ENCODE measurements around the gene CCL23.

The CCL23 gene

DNA sequence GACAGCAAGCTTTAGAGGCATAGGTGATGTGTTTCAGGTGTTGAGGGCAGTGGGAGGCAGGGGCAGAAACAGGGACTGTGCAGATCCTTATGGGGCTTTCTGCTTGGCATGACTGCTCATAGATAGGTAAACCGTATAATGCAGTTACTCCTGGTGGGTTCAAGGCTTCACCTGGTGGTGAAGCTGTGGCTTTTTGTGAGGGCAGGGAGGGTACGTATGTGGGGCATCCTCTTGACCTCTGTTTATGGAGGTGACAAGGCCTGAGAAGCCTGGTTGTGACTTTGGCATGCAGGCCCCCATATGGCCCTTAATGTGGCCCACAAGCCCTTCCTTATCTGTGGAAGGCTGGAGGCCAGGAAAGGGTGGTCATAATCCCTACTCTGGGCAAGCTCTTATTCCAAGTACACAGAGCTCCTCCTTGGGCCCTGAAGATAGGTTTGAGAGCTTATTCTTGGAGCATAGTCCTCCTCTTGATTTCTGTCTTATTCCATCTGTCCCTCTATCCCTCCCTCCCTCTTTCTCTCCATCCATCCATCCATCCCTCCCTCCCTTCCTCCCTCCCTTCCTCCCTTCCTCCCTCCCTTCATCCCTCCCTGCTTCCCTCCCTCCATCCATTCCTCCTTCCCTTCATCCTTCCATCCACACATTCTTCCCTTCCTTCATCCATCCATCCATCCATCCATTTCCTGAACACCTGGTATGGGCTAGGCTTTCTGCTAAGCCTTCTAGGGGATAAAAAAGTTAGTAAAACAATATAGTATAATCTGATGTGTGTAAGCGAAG lies 35.2 kb downstream of the CCL23 start:
- no peak for DNase-seq (ENCODE audit: low read depth in 2 of 2)

DNA sequence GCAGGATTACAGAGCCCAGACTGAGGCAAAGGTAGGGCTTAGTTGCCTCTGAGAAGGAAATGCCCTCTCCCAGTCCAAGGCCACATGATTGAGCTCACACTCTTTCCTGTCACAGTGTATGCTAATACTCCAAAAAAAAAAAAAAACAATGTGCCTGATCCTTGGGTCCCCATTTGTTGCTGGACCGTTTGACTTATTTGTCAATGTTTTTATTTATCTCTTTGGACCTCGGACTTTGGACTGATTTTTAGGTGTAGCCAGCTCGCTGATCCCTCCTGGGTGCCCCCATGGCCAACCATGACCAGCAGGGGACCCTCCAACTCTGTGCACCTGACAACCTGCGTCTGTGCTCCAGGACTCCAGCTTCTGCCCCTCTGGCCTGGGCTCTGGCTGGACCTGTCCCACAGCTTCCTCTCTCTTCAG lies 35.9 kb downstream of the CCL23 start:
- TF ChIP-seq, protein P1, sequence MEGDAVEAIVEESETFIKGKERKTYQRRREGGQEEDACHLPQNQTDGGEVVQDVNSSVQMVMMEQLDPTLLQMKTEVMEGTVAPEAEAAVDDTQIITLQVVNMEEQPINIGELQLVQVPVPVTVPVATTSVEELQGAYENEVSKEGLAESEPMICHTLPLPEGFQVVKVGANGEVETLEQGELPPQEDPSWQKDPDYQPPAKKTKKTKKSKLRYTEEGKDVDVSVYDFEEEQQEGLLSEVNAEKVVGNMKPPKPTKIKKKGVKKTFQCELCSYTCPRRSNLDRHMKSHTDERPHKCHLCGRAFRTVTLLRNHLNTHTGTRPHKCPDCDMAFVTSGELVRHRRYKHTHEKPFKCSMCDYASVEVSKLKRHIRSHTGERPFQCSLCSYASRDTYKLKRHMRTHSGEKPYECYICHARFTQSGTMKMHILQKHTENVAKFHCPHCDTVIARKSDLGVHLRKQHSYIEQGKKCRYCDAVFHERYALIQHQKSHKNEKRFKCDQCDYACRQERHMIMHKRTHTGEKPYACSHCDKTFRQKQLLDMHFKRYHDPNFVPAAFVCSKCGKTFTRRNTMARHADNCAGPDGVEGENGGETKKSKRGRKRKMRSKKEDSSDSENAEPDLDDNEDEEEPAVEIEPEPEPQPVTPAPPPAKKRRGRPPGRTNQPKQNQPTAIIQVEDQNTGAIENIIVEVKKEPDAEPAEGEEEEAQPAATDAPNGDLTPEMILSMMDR (IDR thresholded peaks at IDR 0.05; ENCODE audit: low read depth, low read length) = no peak
- H3K4me3 ChIP-seq (replicated peaks in 1 of 2; ENCODE audit: low read depth in 2 of 2, low read length in 2 of 2) = no peak overlapping the region
- no peak for DNase-seq (ENCODE audit: low read depth in 2 of 2)

More for the DNA sequence above, 35.2 kb downstream of the CCL23 start:
- TF ChIP-seq, protein P1 (IDR thresholded peaks at IDR 0.05; ENCODE audit: low read depth, low read length) = no peak
- H3K4me3 ChIP-seq (replicated peaks in 1 of 2; ENCODE audit: low read depth in 2 of 2, low read length in 2 of 2) = no peak overlapping the region

DNA sequence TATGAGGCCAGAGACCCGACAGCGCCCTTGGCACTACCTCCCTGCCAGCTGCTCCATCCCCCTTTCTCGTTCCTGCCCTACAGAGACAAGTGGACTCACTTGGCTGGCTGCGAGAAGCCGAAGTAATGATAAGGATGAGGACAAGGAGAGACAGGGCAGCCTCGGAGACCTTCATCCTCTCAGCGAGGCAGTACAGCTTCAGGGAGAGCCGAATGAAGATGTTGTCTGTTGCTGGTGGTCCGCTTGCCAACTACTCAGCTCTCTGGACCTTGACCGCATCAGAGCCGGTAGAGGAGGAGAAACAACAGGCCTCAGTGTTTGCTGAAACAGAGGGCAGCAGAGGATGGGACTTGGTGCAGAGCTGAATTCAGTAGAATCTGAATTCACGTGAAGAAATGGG lies 36.5 kb downstream of the CCL23 start, which contains the start of gene CCL16:
CCL16 (minus strand) TSS at position 252 of the 400 bp plus-strand sequence; CDS start at position 175, 77 bp downstream.
- no peak for DNase-seq (ENCODE audit: low read depth in 2 of 2)
- TF ChIP-seq, protein P1 (IDR thresholded peaks at IDR 0.05; ENCODE audit: low read depth, low read length) = no peak
- no peak within 1 kb of the TSS for H3K4me3 ChIP-seq (replicated peaks in 1 of 2; ENCODE audit: low read depth in 2 of 2, low read length in 2 of 2)

DNA sequence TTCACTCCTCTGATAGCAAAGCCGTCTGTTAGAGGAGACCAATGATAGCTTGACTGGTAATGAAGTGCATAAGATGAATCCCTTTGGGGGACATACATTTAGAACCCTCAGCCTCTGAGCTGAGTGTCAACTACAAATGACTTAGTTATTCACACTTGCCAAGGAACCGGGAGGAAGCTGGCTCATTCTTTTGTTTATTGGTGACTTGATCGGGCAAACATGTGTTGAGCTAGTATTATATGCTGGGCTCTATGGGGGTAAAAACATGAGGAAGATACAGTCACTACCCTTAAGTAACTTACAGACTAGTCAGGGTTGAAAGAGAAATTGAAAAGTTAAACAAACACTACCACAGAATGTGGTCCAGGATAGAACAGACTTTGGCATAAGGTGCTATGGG lies 39.4 kb downstream of the CCL23 start:
- no peak for DNase-seq (ENCODE audit: low read depth in 2 of 2)
- no peak overlapping the region for H3K4me3 ChIP-seq (replicated peaks in 1 of 2; ENCODE audit: low read depth in 2 of 2, low read length in 2 of 2)
- TF ChIP-seq, protein P1 (IDR thresholded peaks at IDR 0.05; ENCODE audit: low read depth, low read length) = no peak

DNA sequence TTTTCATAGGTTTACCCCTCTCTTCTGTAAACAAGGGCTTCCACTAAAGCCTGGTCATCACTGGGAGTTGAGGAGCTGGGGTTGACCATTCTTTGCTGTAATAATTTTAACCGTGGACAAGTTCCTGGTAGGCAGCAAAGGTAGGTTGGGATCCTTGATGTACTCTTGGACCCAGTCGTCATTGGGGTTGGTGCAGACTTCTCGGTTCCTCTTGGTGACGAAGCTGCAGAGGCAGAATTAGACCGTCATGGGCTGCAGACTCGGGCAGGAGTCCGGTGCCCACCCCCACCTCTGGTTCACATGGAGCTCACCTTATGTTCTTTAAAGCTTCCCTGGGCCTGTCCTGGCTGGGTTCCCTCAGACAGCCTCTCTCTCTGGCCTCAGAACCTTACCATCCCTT lies 40.3 kb downstream of the CCL23 start:
- DNase-seq (ENCODE audit: low read depth in 2 of 2) = no peak
- no peak overlapping the region for H3K4me3 ChIP-seq (replicated peaks in 1 of 2; ENCODE audit: low read depth in 2 of 2, low read length in 2 of 2)
- TF ChIP-seq, protein P1 (IDR thresholded peaks at IDR 0.05; ENCODE audit: low read depth, low read length) = no peak

DNA sequence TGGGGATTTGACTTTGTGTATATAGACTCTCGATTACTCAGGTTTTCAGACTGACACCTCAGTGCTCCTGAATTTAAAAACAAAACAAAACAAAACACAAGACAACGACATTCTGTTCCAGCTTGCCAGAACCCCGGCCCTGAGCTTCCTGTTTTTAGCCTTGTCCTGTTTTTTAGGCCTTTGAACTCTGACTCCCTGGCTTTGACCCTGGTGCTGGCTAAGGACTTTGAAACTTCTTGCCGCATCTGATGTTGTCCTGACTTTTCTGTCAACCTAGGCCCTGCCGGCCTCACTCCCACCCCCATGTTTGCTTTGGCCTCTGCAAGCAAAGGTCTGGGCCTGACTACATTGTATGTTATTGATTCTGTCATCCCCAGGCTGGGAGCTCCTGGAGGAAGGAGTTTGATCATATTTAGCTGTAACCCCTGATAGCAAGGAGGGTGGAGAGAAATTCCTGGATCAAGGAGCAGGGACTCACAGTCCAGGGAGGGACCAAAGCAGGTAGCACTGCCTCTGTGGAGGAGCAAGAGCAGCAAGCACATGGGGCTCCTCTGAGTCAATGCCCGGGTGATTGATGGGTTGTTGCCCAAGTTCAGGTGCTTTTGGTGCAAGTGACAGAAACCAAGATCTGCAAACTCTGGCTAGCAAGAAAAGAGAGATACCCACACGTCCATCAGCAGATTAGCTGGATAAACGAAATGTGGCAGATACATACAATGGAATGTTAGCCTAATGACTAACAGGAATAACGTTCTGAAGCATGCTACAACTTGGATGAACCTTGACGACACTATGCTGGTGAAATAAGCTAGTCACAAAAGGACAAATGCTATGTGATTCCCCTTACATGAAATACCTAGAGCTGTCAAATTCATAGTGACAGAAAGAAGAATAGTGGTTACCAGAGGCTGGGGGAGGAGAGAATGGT lies 44.2 kb downstream of the CCL23 start:
- no peak overlapping the region for H3K4me3 ChIP-seq (replicated peaks in 1 of 2; ENCODE audit: low read depth in 2 of 2, low read length in 2 of 2)
- TF ChIP-seq, protein P1 (IDR thresholded peaks at IDR 0.05; ENCODE audit: low read depth, low read length) = no peak
- DNase-seq (ENCODE audit: low read depth in 2 of 2) = peak; percentile 3 to 67
